ENCODE data around the gene EPN2. TPM values are rescaled to one million over a fixed set of nuclear protein-coding genes. Genes with fewer than 3 reads are reported as not detected.
A peak's percentile ranks its signal among the peaks of the same experiment; 100 is the strongest.

Gene EPN2
- total RNA-seq, 4 donors from 2014 or later = 30.7 to 156 (median 45.1) TPM

- H3K36me3 ChIP-seq = peaks cover 0 to 23% of the 10 kb centered on the region in 2 donors
- no peaks in the 10 kb centered on the region for H3K9me3 ChIP-seq
- ATAC-seq = no peak
- H3K4me3 ChIP-seq = peak overlapping the region; percentile 50 to 84
- TF ChIP-seq EP300 (IDR thresholded peaks at IDR 0.05) = no peak
- TF ChIP-seq POLR2AphosphoS5 (IDR thresholded peaks at IDR 0.05) = no peak
- no peak for TF ChIP-seq POLR2A (IDR thresholded peaks at IDR 0.05)
- no peak for TF ChIP-seq CTCF (IDR thresholded peaks at IDR 0.05)
- WGBS, 2 donors (ENCODE audit: low coverage in 1 of 2) = 39 to 40% methylated on average over 3 to 4 of the region's 16 CpGs
- H3K27me3 ChIP-seq = no peaks in the 10 kb centered on the region
- peak overlapping the region; percentile 13 to 90 (median 88) for H3K27ac ChIP-seq
- H3K4me1 ChIP-seq = peaks cover 0 to 21% (median 9%) of the 10 kb centered on the region in 3 donors
Measured at GRCh38 chr17:19361944-19362276, 124.7 kb downstream of the EPN2 start.

GRCh38 chr17:19362277-19363113, 125.3 kb downstream of the EPN2 start, which contains the start of gene B9D1:
Gene B9D1 (minus strand): TSS chr17:19362723. CDS start chr17:19362569, 154 bp downstream.
- peak; percentile 95 for ATAC-seq
- H3K4me1 ChIP-seq = peaks cover 0 to 21% (median 9%) of the 10 kb centered on the region in 3 donors
- peak; percentile 6 to 31 for TF ChIP-seq POLR2A (IDR thresholded peaks at IDR 0.05)
- TF ChIP-seq POLR2AphosphoS5 (IDR thresholded peaks at IDR 0.05) = peak; percentile 67
- peak in 3 of 4 experiments; percentile 97 to 99 (median 99) for TF ChIP-seq CTCF (IDR thresholded peaks at IDR 0.05)
- no peak for TF ChIP-seq EP300 (IDR thresholded peaks at IDR 0.05)
- H3K9me3 ChIP-seq = no peaks in the 10 kb centered on the region
- peak within 1 kb of the TSS; percentile 50 to 84 for H3K4me3 ChIP-seq
- H3K27ac ChIP-seq = peak within 1 kb of the TSS; percentile 13 to 90 (median 88)
- 0% methylated on average over 8 of the region's 83 CpGs; no CpG with 5 or more reads in 1 of the 2 donors for WGBS, 2 donors (ENCODE audit: low coverage in 1 of 2)
- H3K36me3 ChIP-seq = peaks cover 0 to 17% of the 10 kb centered on the region in 2 donors
- no peaks in the 10 kb centered on the region for H3K27me3 ChIP-seq

GRCh38 chr17:19363114-19363438, 125.9 kb downstream of the EPN2 start:
- Histone ChIP-seq H3K27me3 (no peaks in the 10 kb centered on the region), H3K36me3 (peaks cover 0 to 13% of the 10 kb centered on the region in 2 donors), H3K4me1 (peaks cover 0 to 21% (median 9%) of the 10 kb centered on the region in 3 donors), H3K9me3 (no peaks in the 10 kb centered on the region), H3K27ac (peak overlapping the region; percentile 13 to 90 (median 88)), H3K4me3 (peak overlapping the region; percentile 50 to 84)
- no peak for TF ChIP-seq POLR2AphosphoS5 (IDR thresholded peaks at IDR 0.05)
- no peak for TF ChIP-seq CTCF (IDR thresholded peaks at IDR 0.05)
- no peak for TF ChIP-seq EP300 (IDR thresholded peaks at IDR 0.05)
- TF ChIP-seq POLR2A (IDR thresholded peaks at IDR 0.05) = no peak
- ATAC-seq = no peak
- 36% methylated on average over 12 of the region's 14 CpGs; no CpG with 5 or more reads in 1 of the 2 donors for WGBS, 2 donors (ENCODE audit: low coverage in 1 of 2)

GRCh38 chr17:19363460-19364035, 126.4 kb downstream of the EPN2 start:
- TF ChIP-seq POLR2A (IDR thresholded peaks at IDR 0.05) (no peak), CTCF (IDR thresholded peaks at IDR 0.05) (no peak), EP300 (IDR thresholded peaks at IDR 0.05) (no peak), POLR2AphosphoS5 (IDR thresholded peaks at IDR 0.05) (no peak)
- Histone ChIP-seq H3K4me1 (peaks cover 0 to 21% (median 9%) of the 10 kb centered on the region in 3 donors), H3K36me3 (peaks cover 0 to 11% of the 10 kb centered on the region in 2 donors), H3K4me3 (no peak overlapping the region), H3K9me3 (no peaks in the 10 kb centered on the region), H3K27ac (peak overlapping the region in 2 of 4 donors; percentile 88 to 89), H3K27me3 (no peaks in the 10 kb centered on the region)
- ATAC-seq = no peak
- 73 to 90% methylated on average over 2 to 3 of the region's 6 CpGs for WGBS, 2 donors (ENCODE audit: low coverage in 1 of 2)
